Measurements from ENCODE around the gene SLCO4A1. TPM values are rescaled to one million over a fixed set of nuclear protein-coding genes. Genes with fewer than 3 reads are reported as not detected.

Gene SLCO4A1, protein sequence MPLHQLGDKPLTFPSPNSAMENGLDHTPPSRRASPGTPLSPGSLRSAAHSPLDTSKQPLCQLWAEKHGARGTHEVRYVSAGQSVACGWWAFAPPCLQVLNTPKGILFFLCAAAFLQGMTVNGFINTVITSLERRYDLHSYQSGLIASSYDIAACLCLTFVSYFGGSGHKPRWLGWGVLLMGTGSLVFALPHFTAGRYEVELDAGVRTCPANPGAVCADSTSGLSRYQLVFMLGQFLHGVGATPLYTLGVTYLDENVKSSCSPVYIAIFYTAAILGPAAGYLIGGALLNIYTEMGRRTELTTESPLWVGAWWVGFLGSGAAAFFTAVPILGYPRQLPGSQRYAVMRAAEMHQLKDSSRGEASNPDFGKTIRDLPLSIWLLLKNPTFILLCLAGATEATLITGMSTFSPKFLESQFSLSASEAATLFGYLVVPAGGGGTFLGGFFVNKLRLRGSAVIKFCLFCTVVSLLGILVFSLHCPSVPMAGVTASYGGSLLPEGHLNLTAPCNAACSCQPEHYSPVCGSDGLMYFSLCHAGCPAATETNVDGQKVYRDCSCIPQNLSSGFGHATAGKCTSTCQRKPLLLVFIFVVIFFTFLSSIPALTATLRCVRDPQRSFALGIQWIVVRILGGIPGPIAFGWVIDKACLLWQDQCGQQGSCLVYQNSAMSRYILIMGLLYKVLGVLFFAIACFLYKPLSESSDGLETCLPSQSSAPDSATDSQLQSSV
- total RNA-seq, result 10 to 100 TPM; 26.1 to 67.4 (median 55.6) TPM

GRCh38 chr20:62642051-62642665 is at the start of gene SLCO4A1:
SLCO4A1 (plus strand) TSS chr20:62642503; CDS start chr20:62656455, 13,952 bp downstream.
- TF ChIP-seq, protein P1, sequence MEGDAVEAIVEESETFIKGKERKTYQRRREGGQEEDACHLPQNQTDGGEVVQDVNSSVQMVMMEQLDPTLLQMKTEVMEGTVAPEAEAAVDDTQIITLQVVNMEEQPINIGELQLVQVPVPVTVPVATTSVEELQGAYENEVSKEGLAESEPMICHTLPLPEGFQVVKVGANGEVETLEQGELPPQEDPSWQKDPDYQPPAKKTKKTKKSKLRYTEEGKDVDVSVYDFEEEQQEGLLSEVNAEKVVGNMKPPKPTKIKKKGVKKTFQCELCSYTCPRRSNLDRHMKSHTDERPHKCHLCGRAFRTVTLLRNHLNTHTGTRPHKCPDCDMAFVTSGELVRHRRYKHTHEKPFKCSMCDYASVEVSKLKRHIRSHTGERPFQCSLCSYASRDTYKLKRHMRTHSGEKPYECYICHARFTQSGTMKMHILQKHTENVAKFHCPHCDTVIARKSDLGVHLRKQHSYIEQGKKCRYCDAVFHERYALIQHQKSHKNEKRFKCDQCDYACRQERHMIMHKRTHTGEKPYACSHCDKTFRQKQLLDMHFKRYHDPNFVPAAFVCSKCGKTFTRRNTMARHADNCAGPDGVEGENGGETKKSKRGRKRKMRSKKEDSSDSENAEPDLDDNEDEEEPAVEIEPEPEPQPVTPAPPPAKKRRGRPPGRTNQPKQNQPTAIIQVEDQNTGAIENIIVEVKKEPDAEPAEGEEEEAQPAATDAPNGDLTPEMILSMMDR (IDR thresholded peaks at IDR 0.05), result no peak
- peak; percentile 82 for ATAC-seq (ENCODE audit: low FRiP score)
- DNase-seq (ENCODE audit: low spot score), result peak; percentile 50

DNA sequence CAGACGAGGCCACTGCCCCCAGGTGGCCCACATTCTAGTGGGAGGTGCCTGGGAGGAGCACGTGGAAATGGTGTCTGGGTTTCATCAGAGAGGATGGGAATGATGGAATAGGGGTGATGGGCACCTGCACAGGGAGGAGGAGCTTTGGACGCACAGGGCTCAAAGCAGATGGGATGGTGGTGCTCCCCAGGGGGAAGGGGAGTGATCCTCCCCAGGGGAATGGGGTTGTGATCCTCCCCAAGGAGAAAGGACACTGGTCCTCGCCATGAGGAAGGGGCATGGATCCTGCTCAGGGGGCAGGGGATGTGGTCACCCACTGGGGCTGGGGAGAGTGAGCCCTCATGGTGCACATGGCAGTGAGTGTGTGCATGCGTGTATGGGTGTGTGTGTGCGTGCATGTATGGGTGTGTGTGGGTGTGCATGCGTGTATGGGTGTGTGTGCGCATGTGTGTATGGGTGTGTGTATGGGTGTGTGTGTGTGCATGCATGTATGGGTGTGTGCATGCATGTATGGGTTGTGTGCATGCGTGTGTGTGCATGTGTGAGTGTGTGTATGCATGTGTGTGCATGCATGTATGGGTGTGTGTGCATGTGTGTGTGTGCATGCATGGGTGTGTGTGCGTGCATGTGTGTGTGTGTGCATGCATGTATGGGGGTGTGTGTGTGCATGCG is 49.7 kb upstream of the SLCO4A1 start:
- DNase-seq (ENCODE audit: low spot score), result no peak
- no peak for ATAC-seq (ENCODE audit: low FRiP score)
- TF ChIP-seq, protein P1 (IDR thresholded peaks at IDR 0.05), result no peak

DNA sequence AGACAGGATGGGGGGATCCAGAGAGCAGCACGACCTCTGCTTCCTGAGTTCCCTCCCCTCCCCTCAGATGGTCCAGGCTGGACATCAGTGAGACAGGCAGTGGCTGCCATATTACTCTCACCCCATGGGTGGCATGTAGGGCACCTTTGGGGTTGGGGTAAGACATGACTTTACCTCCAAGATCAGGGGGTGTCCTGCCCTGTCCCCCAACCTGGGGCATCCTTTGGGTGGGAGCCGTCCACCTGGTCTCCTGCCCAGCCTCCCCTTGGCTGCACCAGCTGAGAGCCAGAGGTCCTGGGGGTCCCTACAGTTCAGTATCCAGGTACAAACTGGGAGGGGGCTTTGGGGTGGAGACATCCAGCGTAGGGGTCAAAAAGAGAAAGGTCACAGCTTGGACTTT is 48.7 kb upstream of the SLCO4A1 start:
- DNase-seq (ENCODE audit: low spot score) (no peak), ATAC-seq (ENCODE audit: low FRiP score) (no peak)
- TF ChIP-seq, protein P1 (IDR thresholded peaks at IDR 0.05), result no peak

- DNase-seq (ENCODE audit: low spot score) (no peak), ATAC-seq (ENCODE audit: low FRiP score) (no peak)
- TF ChIP-seq, protein P1 (IDR thresholded peaks at IDR 0.05), result no peak
These were observed 47.2 kb upstream of the SLCO4A1 start for GRCh38 chr20:62595069-62595468.

- TF ChIP-seq, protein P1 (IDR thresholded peaks at IDR 0.05), result no peak
- DNase-seq (ENCODE audit: low spot score) (peak; percentile 54), ATAC-seq (ENCODE audit: low FRiP score) (peak; percentile 67)
These were observed 46.8 kb upstream of the SLCO4A1 start for GRCh38 chr20:62595491-62595890.

- TF ChIP-seq, protein P1 (IDR thresholded peaks at IDR 0.05), result no peak
- ATAC-seq (ENCODE audit: low FRiP score) (no peak), DNase-seq (ENCODE audit: low spot score) (no peak)
These were observed 45.8 kb upstream of the SLCO4A1 start for GRCh38 chr20:62596486-62596885.

Measured in omental fat pad (tissue), 4 donors.